ENCODE results near the gene OR6C75. TPM values are rescaled to one million over a fixed set of nuclear protein-coding genes. Genes with fewer than 3 reads are reported as not detected.

Gene OR6C75
- total and polyA plus RNA-seq, 9 of the 15 experiments (the other 6 are each of a cell fraction or from before 2014, with no cell fraction given) = not detected

DNA sequence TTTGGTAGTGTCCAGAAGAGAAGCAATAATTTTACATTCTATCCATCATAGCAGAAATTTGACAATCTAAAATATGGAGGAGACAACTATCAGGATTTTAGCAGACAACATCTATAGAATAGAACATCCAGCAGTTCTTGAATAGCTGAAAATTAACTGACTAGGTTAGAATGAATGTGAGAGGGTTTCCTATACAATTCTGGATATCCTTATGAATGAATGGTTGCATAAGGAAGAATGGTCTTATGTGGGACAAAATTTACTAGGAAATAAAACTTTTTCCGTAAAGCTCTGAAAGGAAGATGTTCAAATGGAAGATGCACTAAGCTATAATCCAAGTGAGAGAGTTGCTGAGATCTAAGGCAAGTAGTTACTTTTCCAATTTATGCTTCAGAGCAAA is 32.3 kb upstream of the OR6C75 start, which contains the start of gene OR6C3 (continued):
- TF ChIP-seq, protein P1, sequence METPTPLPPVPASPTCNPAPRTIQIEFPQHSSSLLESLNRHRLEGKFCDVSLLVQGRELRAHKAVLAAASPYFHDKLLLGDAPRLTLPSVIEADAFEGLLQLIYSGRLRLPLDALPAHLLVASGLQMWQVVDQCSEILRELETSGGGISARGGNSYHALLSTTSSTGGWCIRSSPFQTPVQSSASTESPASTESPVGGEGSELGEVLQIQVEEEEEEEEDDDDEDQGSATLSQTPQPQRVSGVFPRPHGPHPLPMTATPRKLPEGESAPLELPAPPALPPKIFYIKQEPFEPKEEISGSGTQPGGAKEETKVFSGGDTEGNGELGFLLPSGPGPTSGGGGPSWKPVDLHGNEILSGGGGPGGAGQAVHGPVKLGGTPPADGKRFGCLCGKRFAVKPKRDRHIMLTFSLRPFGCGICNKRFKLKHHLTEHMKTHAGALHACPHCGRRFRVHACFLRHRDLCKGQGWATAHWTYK (CRISPR knock-in tag; IDR thresholded peaks at IDR 0.05) = no peak
- TF ChIP-seq TAF1 (IDR thresholded peaks at IDR 0.05; ENCODE audit: control insufficient read depth, extremely low read depth, insufficient read depth, low read length, severe bottlenecking) (no peak), PURB (CRISPR knock-in tag; IDR thresholded peaks at IDR 0.05; ENCODE audit: low read depth) (no peak)
- TF ChIP-seq, protein P2, sequence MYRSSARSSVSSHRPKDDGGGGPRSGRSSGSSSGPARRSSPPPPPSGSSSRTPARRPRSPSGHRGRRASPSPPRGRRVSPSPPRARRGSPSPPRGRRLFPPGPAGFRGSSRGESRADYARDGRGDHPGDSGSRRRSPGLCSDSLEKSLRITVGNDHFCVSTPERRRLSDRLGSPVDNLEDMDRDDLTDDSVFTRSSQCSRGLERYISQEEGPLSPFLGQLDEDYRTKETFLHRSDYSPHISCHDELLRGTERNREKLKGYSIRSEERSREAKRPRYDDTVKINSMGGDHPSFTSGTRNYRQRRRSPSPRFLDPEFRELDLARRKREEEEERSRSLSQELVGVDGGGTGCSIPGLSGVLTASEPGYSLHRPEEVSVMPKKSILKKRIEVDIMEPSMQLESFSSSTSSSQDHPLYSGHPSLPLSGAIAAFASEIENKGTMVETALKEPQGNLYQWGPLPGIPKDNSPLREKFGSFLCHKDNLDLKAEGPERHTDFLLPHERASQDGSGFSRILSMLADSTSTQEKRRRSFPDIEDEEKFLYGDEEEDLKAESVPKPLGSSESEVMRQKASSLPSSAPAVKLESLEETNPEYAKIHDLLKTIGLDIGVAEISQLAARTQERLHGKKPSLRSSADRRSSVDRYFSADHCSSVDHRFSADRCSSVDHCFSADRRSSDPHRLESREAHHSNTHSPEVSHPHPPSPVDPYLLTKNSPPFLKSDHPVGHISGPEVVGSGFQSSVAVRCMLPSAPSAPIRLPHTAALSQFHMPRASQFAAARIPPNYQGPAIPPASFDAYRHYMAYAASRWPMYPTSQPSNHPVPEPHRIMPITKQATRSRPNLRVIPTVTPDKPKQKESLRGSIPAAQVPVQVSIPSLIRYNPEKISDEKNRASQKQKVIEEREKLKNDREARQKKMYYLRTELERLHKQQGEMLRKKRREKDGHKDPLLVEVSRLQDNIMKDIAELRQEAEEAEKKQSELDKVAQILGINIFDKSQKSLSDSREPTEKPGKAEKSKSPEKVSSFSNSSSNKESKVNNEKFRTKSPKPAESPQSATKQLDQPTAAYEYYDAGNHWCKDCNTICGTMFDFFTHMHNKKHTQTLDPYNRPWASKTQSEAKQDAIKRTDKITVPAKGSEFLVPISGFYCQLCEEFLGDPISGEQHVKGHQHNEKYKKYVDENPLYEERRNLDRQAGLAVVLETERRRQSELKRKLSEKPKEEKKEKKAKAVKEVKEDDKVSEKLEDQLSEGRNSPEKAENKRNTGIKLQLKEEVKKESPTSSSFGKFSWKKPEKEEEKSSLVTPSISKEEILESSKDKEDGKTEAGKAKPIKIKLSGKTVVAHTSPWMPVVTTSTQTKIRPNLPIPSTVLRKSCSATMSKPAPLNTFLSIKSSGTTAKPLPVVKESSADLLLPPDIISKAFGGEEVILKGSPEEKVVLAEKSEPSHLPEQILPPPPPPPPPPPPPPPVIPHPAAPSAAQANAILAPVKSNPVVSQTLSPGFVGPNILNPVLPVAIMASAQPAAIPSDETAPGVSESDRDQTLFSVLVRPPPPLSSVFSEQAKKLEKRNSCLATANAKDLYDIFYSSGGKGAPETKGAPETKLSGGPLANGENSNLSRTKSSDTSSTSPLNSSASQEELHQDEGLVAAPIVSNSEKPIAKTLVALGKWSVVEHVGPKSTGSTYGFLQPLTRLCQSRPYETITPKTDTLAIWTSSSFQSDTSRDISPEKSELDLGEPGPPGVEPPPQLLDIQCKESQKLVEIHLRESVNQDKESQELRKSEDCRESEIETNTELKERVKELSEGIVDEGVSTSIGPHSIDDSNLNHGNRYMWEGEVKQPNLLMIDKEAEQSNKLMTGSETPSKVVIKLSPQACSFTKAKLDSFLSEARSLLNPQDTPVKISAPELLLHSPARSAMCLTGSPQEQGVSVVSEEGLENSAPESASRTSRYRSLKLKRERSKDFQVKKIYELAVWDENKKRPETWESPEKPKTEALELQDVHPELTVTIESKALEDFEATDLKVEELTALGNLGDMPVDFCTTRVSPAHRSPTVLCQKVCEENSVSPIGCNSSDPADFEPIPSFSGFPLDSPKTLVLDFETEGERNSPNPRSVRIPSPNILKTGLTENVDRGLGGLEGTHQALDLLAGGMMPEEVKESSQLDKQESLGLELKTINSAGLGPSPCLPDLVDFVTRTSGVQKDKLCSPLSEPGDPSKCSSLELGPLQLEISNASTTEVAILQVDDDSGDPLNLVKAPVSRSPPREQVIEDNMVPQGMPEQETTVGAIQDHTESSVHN (IDR thresholded peaks at IDR 0.05; ENCODE audit: borderline replicate concordance in 1 of 2, low read depth in 1 of 2) = no peak

All from K562 (cell line).